Lower leg skin (tissue), 3 donors: ENCODE data around the gene SENP6.

Experiments used
- POLR2A ChIP-seq, 2 donors: fragments of 450-650 bp; IDR thresholded peaks; one replicate each; pipeline ENCODE4 v1.6.1; 2016 to 2017; ENCODE audit warnings: antibody characterized with exemption in 2 of 2, mild to moderate bottlenecking in 1 of 2, moderate library complexity in 1 of 2
- TF ChIP-seq, protein P1 (sequence below), 3 donors: fragments of 450-650 bp; IDR thresholded peaks; one replicate each; pipeline ENCODE4 v1.5.1; 2016; ENCODE audit warnings: antibody characterized with exemption in 3 of 3, mild to moderate bottlenecking in 3 of 3, moderate library complexity in 2 of 3

DNA sequence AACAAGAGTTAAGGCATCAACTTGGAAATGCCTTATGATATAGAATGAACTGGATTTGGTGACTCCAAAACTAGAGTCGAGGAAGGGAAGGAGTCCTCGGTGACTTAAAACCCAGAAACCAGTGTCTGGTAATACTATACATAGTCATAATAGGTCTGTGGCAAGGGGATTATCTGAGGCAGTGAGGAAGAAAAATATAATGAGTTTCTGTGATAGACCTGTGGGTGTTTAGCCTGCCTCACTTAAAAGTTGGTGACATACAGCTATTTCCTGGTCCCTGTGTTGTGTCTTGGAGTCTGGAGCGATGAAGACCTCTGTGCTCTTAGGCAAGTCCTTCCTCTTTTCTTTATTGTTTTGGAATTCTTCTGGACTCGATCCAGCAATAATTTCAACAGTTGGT, 142.3 kb downstream of the SENP6 start:
- TF ChIP-seq, protein P1, sequence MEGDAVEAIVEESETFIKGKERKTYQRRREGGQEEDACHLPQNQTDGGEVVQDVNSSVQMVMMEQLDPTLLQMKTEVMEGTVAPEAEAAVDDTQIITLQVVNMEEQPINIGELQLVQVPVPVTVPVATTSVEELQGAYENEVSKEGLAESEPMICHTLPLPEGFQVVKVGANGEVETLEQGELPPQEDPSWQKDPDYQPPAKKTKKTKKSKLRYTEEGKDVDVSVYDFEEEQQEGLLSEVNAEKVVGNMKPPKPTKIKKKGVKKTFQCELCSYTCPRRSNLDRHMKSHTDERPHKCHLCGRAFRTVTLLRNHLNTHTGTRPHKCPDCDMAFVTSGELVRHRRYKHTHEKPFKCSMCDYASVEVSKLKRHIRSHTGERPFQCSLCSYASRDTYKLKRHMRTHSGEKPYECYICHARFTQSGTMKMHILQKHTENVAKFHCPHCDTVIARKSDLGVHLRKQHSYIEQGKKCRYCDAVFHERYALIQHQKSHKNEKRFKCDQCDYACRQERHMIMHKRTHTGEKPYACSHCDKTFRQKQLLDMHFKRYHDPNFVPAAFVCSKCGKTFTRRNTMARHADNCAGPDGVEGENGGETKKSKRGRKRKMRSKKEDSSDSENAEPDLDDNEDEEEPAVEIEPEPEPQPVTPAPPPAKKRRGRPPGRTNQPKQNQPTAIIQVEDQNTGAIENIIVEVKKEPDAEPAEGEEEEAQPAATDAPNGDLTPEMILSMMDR (IDR thresholded peaks at IDR 0.05): no peak
- TF ChIP-seq POLR2A (IDR thresholded peaks at IDR 0.05): no peak
